Measurements from ENCODE around the gene MAP1LC3B2. TPM values are rescaled to one million over a fixed set of nuclear protein-coding genes. Genes with fewer than 3 reads are reported as not detected.

MAP1LC3B2 gene
- total RNA-seq, 2 experiments from 2014 or later = not detected

GRCh38 chr12:116556356-116556952 is 2.7 kb upstream of the MAP1LC3B2 start:
- no peak overlapping the region for H3K4me3 ChIP-seq (ENCODE audit: low read depth, low read length, poor library complexity, severe bottlenecking)
- no peaks in the 10 kb centered on the region for H3K36me3 ChIP-seq (ENCODE audit: insufficient read depth, low read length)
- TF ChIP-seq EZH2phosphoT487 (IDR thresholded peaks at IDR 0.05; ENCODE audit: borderline replicate concordance, low read depth, low read length) (no peak), CTCF (conservative IDR thresholded peaks at IDR 0.05; ENCODE audit: low read length) (no peak)
- no peak overlapping the region for H3K27ac ChIP-seq (ENCODE audit: low read depth, low read length, poor library complexity, severe bottlenecking)
- no peaks in the 10 kb centered on the region for H3K9me2 ChIP-seq (ENCODE audit: insufficient read depth, low read length)
- CTCF ChIA-PET (ENCODE audit: unreplicated experiment) = no interaction called here
- intact Hi-C loops (cut with micrococcal nuclease; ENCODE audit: unreplicated experiment) = no loop called here
- no peak overlapping the region for H3K4me2 ChIP-seq (ENCODE audit: low read length)
- no TSS peak for BruUV-seq (replicated peaks)
- no peaks in the 10 kb centered on the region for H3K9me3 ChIP-seq (ENCODE audit: low read length)
- DNase-seq (ENCODE audit: low spot score) = no peak
- no peaks in the 10 kb centered on the region for H4K20me1 ChIP-seq (ENCODE audit: insufficient read depth, low read length)
- no peak overlapping the region for H2AFZ ChIP-seq (ENCODE audit: low read length)
- H3K79me2 ChIP-seq (ENCODE audit: insufficient read depth, low read depth, low read length) = no peaks in the 10 kb centered on the region
- peaks cover 38% of the 10 kb centered on the region for H3K4me1 ChIP-seq (ENCODE audit: insufficient read depth, low read length, poor library complexity, severe bottlenecking)
- POLR2A ChIA-PET = interaction anchor here (0.6 kb wide), 1 partner anchor 33 kb away, joined by 4 read pairs; no protein-coding TSS in a partner anchor

DNA sequence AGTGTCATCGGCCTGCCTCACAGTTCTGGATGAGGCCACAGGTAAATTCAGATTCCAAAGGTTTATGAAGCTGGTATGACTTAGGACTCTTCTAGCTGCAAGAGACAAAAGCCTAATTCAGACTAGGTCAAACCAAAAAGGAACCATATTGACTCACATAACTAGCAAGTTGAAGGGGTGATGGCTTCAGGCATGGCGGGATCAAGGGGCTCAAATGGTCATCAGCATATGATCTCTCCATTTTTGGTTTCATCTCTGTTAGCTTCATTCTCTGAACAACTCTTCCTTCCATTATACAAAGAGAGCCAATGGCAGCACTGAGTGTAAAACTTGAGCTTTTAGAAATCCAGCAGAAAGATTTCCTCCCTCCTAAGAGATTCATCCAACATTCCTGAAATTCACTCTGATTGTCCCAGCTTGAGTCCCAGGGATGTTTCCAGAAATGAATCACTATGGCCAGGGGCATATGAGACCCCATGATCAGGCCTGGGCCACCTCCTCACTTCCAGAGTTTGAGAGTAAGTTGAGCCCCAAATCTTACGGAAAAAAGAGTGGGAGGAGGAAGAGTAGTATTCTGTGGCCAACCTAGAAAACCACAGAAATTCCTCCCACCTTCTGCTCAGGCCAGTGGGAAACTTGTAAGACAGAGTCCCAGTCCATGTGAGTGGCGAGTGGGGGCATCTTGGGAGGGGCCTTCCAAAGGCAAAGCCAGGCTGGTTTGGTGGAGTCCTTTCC is 2.0 kb upstream of the MAP1LC3B2 start:
- intact Hi-C loops (cut with micrococcal nuclease; ENCODE audit: unreplicated experiment) = no loop called here
- ChIA-PET POLR2A (interaction anchor here (0.5 kb wide), 1 partner anchor 271 kb away, joined by 3 read pairs; no protein-coding TSS in a partner anchor), CTCF (ENCODE audit: unreplicated experiment) (no interaction called here)
- no peaks in the 10 kb centered on the region for H3K9me3 ChIP-seq (ENCODE audit: low read length)
- H3K4me1 ChIP-seq (ENCODE audit: insufficient read depth, low read length, poor library complexity, severe bottlenecking) = peaks cover 39% of the 10 kb centered on the region
- H3K36me3 ChIP-seq (ENCODE audit: insufficient read depth, low read length) = no peaks in the 10 kb centered on the region
- H2AFZ ChIP-seq (ENCODE audit: low read length) = no peak overlapping the region
- no peak overlapping the region for H3K27ac ChIP-seq (ENCODE audit: low read depth, low read length, poor library complexity, severe bottlenecking)
- no peaks in the 10 kb centered on the region for H4K20me1 ChIP-seq (ENCODE audit: insufficient read depth, low read length)
- H3K4me3 ChIP-seq (ENCODE audit: low read depth, low read length, poor library complexity, severe bottlenecking) = no peak overlapping the region
- no peaks in the 10 kb centered on the region for H3K79me2 ChIP-seq (ENCODE audit: insufficient read depth, low read depth, low read length)
- H3K4me2 ChIP-seq (ENCODE audit: low read length) = no peak overlapping the region
- BruUV-seq (replicated peaks) = no TSS peak
- no peak for TF ChIP-seq CTCF (conservative IDR thresholded peaks at IDR 0.05; ENCODE audit: low read length)
- no peak for TF ChIP-seq EZH2phosphoT487 (IDR thresholded peaks at IDR 0.05; ENCODE audit: borderline replicate concordance, low read depth, low read length)
- H3K9me2 ChIP-seq (ENCODE audit: insufficient read depth, low read length) = no peaks in the 10 kb centered on the region
- DNase-seq (ENCODE audit: low spot score) = no peak
